Measurements from ENCODE around the gene AKT3.

AKT3 gene

GRCh38 chr1:243542739-243543415 lies 307.2 kb downstream of the AKT3 start:
- H3K27ac Mint-ChIP-seq = no peak overlapping the region
- H3K4me1 Mint-ChIP-seq (ENCODE audit: low read depth) = peaks cover 2% of the 10 kb centered on the region
- H3K27me3 Mint-ChIP-seq (ENCODE audit: low read depth) = no peaks in the 10 kb centered on the region
- peaks cover 4% of the 10 kb centered on the region for H3K9me3 Mint-ChIP-seq
- no peak overlapping the region for H3K4me3 Mint-ChIP-seq
- H3K36me3 Mint-ChIP-seq (ENCODE audit: low read depth) = peaks cover 9% of the 10 kb centered on the region
- no peak for DNase-seq (ENCODE audit: low spot score)

- Mint-ChIP-seq H3K27me3 (ENCODE audit: low read depth) (no peaks in the 10 kb centered on the region), H3K27ac (no peak overlapping the region), H3K4me1 (ENCODE audit: low read depth) (peaks cover 2% of the 10 kb centered on the region), H3K9me3 (peaks cover 4% of the 10 kb centered on the region), H3K36me3 (ENCODE audit: low read depth) (peaks cover 9% of the 10 kb centered on the region), H3K4me3 (no peak overlapping the region)
- DNase-seq (ENCODE audit: low spot score) = no peak
Observed at GRCh38 chr1:243539636-243540035, 310.4 kb downstream of the AKT3 start.

GRCh38 chr1:243535014-243535413 lies 315.0 kb downstream of the AKT3 start:
- no peak for DNase-seq (ENCODE audit: low spot score)
- H3K36me3 Mint-ChIP-seq (ENCODE audit: low read depth) = peaks cover 1% of the 10 kb centered on the region
- peaks cover 3% of the 10 kb centered on the region for H3K9me3 Mint-ChIP-seq
- H3K27ac Mint-ChIP-seq = no peak overlapping the region
- no peak overlapping the region for H3K4me3 Mint-ChIP-seq
- H3K27me3 Mint-ChIP-seq (ENCODE audit: low read depth) = no peaks in the 10 kb centered on the region
- peaks cover under 1% of the 10 kb centered on the region for H3K4me1 Mint-ChIP-seq (ENCODE audit: low read depth)

GRCh38 chr1:243529512-243529911 lies 320.5 kb downstream of the AKT3 start:
- Mint-ChIP-seq H3K27me3 (ENCODE audit: low read depth) (no peaks in the 10 kb centered on the region), H3K4me3 (no peak overlapping the region), H3K36me3 (ENCODE audit: low read depth) (peaks cover 8% of the 10 kb centered on the region), H3K4me1 (ENCODE audit: low read depth) (peaks cover 6% of the 10 kb centered on the region), H3K27ac (no peak overlapping the region), H3K9me3 (peaks cover 10% of the 10 kb centered on the region)
- DNase-seq (ENCODE audit: low spot score) = no peak

- no peak for DNase-seq (ENCODE audit: low spot score)
- H3K27me3 Mint-ChIP-seq (ENCODE audit: low read depth) = no peaks in the 10 kb centered on the region
- H3K4me3 Mint-ChIP-seq = no peak overlapping the region
- peaks cover 7% of the 10 kb centered on the region for H3K4me1 Mint-ChIP-seq (ENCODE audit: low read depth)
- peaks cover 8% of the 10 kb centered on the region for H3K36me3 Mint-ChIP-seq (ENCODE audit: low read depth)
- H3K9me3 Mint-ChIP-seq = peaks cover 6% of the 10 kb centered on the region
- H3K27ac Mint-ChIP-seq = no peak overlapping the region
Observed at GRCh38 chr1:243528459-243529121, 321.5 kb downstream of the AKT3 start.

GRCh38 chr1:243526180-243526579 lies 323.9 kb downstream of the AKT3 start:
- Mint-ChIP-seq H3K36me3 (ENCODE audit: low read depth) (peaks cover 8% of the 10 kb centered on the region), H3K27ac (no peak overlapping the region), H3K9me3 (peaks cover 6% of the 10 kb centered on the region), H3K4me1 (ENCODE audit: low read depth) (peaks cover 9% of the 10 kb centered on the region), H3K4me3 (no peak overlapping the region), H3K27me3 (ENCODE audit: low read depth) (no peaks in the 10 kb centered on the region)
- no peak for DNase-seq (ENCODE audit: low spot score)

GRCh38 chr1:243525085-243525487 lies 325.0 kb downstream of the AKT3 start:
- no peak overlapping the region for H3K4me3 Mint-ChIP-seq
- no peaks in the 10 kb centered on the region for H3K27me3 Mint-ChIP-seq (ENCODE audit: low read depth)
- no peak for DNase-seq (ENCODE audit: low spot score)
- peaks cover 6% of the 10 kb centered on the region for H3K9me3 Mint-ChIP-seq
- peaks cover 8% of the 10 kb centered on the region for H3K36me3 Mint-ChIP-seq (ENCODE audit: low read depth)
- H3K27ac Mint-ChIP-seq = no peak overlapping the region
- H3K4me1 Mint-ChIP-seq (ENCODE audit: low read depth) = peaks cover 9% of the 10 kb centered on the region

- H3K27ac Mint-ChIP-seq = no peak overlapping the region
- peaks cover 6% of the 10 kb centered on the region for H3K36me3 Mint-ChIP-seq (ENCODE audit: low read depth)
Observed at GRCh38 chr1:243523766-243524165, 326.3 kb downstream of the AKT3 start.

GRCh38 chr1:243520831-243521230 lies 329.2 kb downstream of the AKT3 start:
- H3K36me3 Mint-ChIP-seq (ENCODE audit: low read depth) = peaks cover 1% of the 10 kb centered on the region
- peaks cover 8% of the 10 kb centered on the region for H3K9me3 Mint-ChIP-seq
- no peak for DNase-seq (ENCODE audit: low spot score)
- peaks cover 8% of the 10 kb centered on the region for H3K4me1 Mint-ChIP-seq (ENCODE audit: low read depth)
- no peak overlapping the region for H3K4me3 Mint-ChIP-seq
- no peaks in the 10 kb centered on the region for H3K27me3 Mint-ChIP-seq (ENCODE audit: low read depth)
- H3K27ac Mint-ChIP-seq = no peak overlapping the region

More at GRCh38 chr1:243523766-243524165, 326.3 kb downstream of the AKT3 start:
- DNase-seq (ENCODE audit: low spot score) = no peak
- Mint-ChIP-seq H3K27me3 (ENCODE audit: low read depth) (no peaks in the 10 kb centered on the region), H3K4me3 (no peak overlapping the region), H3K9me3 (peaks cover 5% of the 10 kb centered on the region), H3K4me1 (ENCODE audit: low read depth) (peaks cover 8% of the 10 kb centered on the region)

- H3K27me3 Mint-ChIP-seq (ENCODE audit: low read depth) = no peaks in the 10 kb centered on the region
- no peak for DNase-seq (ENCODE audit: low spot score)
- peaks cover 5% of the 10 kb centered on the region for H3K36me3 Mint-ChIP-seq (ENCODE audit: low read depth)
- H3K4me1 Mint-ChIP-seq (ENCODE audit: low read depth) = no peaks in the 10 kb centered on the region
- peaks cover 8% of the 10 kb centered on the region for H3K9me3 Mint-ChIP-seq
- H3K27ac Mint-ChIP-seq = no peak overlapping the region
- no peak overlapping the region for H3K4me3 Mint-ChIP-seq
Observed at GRCh38 chr1:243514927-243515326, 335.1 kb downstream of the AKT3 start.

GRCh38 chr1:243513726-243514491 lies 336.1 kb downstream of the AKT3 start:
- H3K9me3 Mint-ChIP-seq = peaks cover 8% of the 10 kb centered on the region
- no peak for DNase-seq (ENCODE audit: low spot score)

GRCh38 chr1:243510928-243511327 lies 339.1 kb downstream of the AKT3 start:
- Mint-ChIP-seq H3K9me3 (no peaks in the 10 kb centered on the region), H3K4me3 (no peak overlapping the region), H3K27me3 (ENCODE audit: low read depth) (no peaks in the 10 kb centered on the region), H3K27ac (no peak overlapping the region), H3K4me1 (ENCODE audit: low read depth) (peaks cover 10% of the 10 kb centered on the region), H3K36me3 (ENCODE audit: low read depth) (peaks cover 5% of the 10 kb centered on the region)
- DNase-seq (ENCODE audit: low spot score) = no peak

More at GRCh38 chr1:243513726-243514491, 336.1 kb downstream of the AKT3 start:
- Mint-ChIP-seq H3K36me3 (ENCODE audit: low read depth) (peaks cover 5% of the 10 kb centered on the region), H3K27ac (no peak overlapping the region), H3K4me3 (no peak overlapping the region), H3K27me3 (ENCODE audit: low read depth) (no peaks in the 10 kb centered on the region), H3K4me1 (ENCODE audit: low read depth) (peaks cover 4% of the 10 kb centered on the region)

- H3K4me1 Mint-ChIP-seq (ENCODE audit: low read depth) = peaks cover 10% of the 10 kb centered on the region
- peaks cover 5% of the 10 kb centered on the region for H3K36me3 Mint-ChIP-seq (ENCODE audit: low read depth)
- DNase-seq (ENCODE audit: low spot score) = no peak
- H3K27me3 Mint-ChIP-seq (ENCODE audit: low read depth) = no peaks in the 10 kb centered on the region
- H3K27ac Mint-ChIP-seq = no peak overlapping the region
- H3K4me3 Mint-ChIP-seq = no peak overlapping the region
- H3K9me3 Mint-ChIP-seq = no peaks in the 10 kb centered on the region
Observed at GRCh38 chr1:243508943-243509342, 341.1 kb downstream of the AKT3 start.

- no peaks in the 10 kb centered on the region for H3K27me3 Mint-ChIP-seq (ENCODE audit: low read depth)
- peaks cover 10% of the 10 kb centered on the region for H3K4me1 Mint-ChIP-seq (ENCODE audit: low read depth)
- no peak for DNase-seq (ENCODE audit: low spot score)
- no peaks in the 10 kb centered on the region for H3K9me3 Mint-ChIP-seq
- no peak overlapping the region for H3K4me3 Mint-ChIP-seq
- peaks cover 5% of the 10 kb centered on the region for H3K36me3 Mint-ChIP-seq (ENCODE audit: low read depth)
- no peak overlapping the region for H3K27ac Mint-ChIP-seq
Observed at GRCh38 chr1:243508303-243508713, 341.7 kb downstream of the AKT3 start.

Data from T-helper 2 cell treated with Interferon-gamma antibody and Interleukin-4, amounts not matched to agents 5 μg/mL and 100 μg/mL, for 36 hours (primary cell).